Activated CD4-positive, alpha-beta T cell treated with anti-CD3 and anti-CD28 coated beads for 48 hours (primary cell): Measurements from ENCODE around the gene HIP1R.
A peak's percentile ranks its signal among the peaks of the same experiment; 100 is the strongest.

Source experiments
- DNase-seq: peaks from one replicate; pipeline ENCODE4 v3.0.0-alpha.2; 2020

The HIP1R gene

DNA sequence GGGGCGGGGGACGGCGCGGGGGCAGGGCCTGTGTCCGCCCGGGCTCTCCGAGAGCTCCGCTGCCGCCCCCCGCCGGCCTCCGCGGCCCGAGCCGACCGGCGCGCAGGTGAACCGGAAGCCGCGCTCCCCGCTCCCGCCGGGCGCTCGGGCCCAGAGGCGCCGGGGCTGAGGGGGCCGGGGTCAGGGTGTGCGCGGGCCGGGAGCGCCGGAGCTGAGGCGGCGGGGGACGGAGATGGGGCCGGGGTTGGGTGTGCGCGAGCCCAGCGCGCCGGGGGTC lies 431 bp downstream of the HIP1R start:
- peak; percentile 29 for DNase-seq

DNA sequence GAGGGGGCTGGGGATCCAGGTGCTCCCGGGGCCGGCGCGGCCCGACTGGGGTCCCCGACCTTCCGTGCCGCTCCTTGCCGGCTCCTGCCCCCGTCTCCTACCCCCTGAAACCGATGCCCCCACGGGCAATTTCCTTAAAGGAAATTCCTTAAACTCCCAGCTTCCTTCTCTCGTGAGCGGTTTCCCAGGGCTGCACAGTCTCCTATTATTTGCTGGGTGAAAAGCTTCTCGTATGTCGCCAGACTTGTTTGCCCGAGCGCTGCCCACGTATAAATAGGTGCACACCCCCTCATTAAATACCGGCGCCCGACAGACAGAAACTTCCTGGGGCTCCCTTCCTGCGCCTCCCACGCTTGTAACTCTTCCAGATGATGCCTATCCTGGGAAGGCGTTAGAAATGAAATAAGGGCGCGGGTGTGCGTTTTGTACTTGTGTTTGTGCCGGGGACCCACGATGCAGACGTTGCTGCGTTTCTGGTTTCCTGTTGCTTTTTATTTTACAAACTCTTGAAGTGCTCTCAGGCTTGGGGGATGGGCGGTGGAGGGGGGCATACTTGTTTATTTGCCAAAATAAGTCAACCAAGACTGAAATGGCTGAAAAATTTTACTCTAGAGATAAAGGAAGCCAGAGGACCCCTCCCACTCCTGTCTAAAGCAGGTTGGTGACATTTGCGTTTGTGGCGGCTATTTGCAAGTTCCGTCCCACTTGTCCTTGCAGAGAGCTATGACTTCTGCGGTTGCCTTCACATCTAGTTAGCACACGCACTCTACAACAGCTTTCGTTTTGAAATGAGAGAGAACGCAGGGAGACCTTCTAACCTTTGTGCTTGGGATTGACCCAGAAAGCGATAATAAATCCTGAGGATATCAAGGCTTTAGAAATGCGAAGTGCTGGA lies 1.0 kb downstream of the HIP1R start:
- peak; percentile 62 for DNase-seq

DNA sequence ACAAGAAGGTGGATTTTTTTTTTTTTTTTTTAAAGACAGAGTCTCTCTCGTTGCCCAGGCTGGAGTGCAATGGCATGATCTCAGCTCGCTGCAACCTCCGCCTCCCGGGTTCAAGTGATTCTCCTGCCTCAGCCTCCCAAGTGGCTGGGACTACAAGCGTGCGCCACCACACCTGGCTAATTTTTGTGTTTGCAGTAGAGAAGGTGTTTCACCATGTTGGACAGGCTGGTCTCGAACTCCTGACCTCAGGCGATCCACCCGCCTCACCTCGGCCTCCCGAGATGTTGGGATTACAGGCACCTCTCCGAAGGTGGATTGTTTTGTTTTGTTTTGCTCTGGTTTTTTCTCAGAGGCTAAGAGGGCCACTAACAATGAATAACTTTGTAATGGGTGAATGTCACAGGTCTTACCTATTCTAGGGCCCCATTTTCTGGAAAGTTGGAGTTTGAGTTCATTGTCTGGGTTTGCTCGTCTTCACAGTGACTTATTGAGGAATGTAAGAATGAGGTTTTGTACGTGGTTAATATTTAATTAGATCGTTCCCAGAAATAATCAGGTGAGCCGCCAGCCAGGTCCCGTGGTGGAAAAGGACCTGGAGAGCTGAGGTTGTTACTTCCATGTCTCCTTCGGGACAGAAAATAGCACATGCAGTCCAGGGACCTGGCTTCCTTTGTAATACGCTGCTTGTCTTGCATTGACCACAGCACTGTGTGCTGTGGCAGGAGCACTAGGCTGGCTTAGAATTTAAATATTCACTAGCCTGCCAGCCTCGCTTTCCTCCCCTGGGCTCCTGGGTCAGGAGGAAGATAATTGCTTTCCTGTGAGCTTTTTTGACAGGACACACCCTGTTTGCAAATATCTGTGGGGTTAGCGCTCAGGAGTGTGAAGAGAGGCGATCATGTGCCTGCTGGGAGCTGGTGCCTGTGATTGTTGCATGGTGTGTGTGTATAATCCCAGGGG lies 2.3 kb downstream of the HIP1R start:
- no peak for DNase-seq

DNA sequence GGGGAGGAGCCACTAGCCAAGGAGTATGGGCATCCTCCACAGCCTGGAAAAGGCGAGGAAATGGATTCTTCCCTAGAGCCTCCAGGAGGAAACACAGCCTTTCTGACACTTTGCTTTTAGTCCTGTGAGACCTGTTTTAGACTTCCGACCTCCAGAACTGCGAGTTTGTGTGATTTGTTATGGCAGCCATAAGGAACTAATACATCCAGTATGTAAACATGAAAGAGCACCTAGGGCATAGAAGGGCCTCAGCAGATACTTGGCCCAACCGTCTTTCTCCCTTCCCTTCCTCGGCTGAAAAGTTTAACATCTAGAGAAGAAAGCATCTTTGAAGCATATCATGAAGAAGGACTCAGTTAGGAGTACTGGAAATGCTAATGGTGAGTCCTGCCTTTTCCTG lies 3.6 kb downstream of the HIP1R start:
- DNase-seq: no peak

DNA sequence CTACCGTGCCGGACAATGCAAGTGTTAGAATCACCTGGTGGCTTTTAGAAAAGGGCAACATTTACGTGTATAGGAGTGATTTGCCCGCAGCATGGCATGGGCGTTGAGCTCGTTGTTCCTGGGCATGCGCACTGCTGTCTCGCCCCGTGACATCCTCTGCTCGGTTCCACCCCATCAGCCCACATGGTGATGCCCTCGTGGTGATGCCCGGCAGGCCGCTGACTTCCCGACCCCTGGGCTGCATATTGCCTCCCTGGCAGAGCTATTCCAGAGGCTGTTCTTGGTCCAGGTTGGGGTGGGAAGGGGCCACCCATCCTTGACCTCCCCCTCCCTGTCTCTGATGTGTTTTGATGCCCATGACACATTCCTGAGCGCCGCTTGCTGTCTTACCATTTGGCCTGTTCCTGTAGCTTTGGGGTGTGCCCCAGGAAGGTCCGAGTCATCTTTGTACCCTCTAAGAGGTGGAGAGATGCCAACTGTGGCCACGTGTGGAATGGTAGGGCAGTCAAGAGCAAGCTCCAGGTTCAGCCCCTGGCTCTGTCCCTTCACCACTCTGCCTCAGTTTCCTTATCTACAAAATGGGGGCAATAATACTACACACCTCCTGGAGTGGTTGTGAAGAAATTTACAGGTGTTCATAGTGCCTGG lies 4.8 kb downstream of the HIP1R start:
- no peak for DNase-seq

DNA sequence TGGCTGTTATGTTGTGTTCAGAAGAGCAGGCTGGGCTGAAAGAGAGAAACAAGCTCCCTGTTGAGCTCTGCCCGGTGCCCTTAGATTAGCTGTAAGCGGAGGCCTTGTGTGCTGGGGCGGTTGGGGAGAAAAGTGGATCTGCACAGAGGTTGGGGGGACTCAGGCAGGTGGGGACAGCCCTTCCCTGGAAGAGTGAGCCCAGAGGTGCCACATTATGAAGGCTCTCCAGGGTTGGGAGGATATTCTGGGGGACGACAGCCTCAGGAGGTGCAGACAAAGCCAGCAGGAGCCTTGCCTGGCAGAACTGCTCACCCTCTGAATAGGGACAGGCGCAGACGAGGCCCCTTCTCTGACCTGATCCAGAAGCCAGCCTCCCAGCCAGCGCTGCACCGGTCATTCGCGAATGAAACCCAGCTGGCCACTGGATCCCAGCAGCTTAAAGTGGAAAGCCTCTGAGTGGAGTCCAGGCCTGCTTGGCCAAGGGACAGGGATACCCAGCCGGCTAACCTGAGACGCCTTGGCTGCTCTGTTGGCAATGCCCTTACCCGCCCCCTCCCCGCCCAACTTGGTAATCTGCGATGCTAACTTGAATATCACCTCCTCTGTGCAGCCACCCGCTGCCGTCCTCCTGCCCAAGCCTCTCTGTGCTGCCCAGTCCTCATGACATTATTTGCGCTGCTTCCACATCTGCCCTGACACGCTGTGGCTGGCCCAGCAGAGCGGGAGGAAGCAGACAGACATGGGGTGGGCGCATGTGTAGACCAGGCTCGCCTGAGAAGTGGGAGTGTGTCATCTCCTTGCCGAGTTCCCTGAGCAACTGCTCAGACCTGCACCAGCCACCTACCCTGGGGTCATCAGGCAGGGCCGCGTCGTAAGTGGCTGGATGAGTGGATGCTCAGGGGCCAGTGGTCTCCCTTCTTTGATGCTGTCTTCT lies 5.6 kb downstream of the HIP1R start:
- no peak for DNase-seq

DNA sequence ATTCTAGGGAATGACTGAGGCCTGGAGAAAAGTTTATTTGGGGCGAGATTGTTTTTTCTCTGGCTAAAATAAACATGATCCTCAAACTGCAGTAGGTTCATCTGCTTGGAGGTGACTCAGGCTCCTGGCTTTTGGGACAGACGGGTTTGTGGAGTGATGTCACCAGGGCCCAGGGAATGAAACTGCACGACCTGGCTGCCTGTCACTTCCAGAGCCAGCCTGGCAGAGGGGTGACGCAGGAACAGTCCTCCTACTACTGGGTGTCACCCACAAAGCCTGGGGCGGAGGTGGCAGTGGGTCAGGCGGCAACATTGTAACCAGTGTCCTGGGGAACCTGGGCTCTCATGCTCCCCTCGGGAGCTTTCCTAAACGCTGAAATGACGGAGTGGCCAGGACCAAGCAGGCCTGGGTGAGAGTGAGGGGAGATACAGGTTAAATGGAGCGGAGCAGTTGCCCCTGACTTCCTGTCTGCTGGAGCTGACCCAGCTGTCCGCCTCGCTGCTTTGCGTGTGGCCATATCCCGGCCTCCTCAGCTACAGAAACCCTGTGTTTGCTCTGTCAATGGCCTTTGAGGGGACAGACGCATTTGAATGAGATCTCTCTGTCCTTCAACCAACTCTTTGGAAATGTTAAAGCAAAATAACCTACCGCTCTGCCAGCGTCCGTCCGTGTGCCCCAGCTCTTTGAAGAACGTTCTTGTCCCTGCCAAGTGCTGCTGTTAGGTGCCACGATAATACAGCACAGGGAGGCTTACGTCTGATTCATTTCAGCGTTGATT lies 6.5 kb downstream of the HIP1R start:
- DNase-seq: no peak

DNA sequence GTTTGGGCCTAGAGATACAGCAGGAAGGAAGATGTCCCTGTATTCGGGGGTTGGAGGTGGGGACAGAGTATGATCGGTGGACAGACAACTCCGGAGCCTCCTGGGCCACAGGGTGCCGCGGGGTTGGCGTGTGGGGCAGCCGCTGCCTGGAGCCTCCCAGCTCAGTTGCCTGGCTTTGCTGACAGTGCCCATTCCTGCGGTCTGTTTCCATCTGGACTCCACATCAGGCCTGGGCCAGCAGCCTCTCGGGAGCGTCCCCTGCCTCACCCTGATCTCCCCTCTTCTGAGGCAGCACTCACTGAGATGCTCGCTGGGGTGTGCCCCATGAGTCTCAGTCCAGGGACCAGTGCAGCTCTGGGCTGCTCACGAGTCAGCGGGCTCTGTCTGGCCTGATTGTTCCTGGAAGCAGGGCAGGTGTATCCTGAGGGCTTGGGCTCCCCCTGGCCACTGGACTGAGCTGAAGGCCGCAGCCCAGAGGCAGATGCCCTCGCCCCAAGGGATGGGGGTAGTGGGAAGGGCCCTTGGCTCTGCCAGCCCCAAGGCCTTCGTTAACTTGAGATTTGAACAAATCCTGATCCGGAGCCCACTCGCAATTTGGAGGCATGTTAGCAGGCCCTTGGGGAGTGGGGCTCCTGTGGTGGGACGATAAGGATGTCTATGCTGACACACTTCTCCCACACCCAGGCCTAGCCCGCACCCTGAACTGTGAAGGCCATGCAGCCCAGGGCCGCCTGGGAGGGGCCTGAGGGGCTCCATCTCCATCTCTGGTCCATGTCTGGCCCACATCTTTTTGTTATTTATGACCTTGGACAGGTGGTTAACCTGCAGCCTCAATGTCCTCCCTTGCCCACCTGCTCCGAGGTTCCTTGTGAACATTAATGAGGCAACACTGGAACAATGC lies 7.5 kb downstream of the HIP1R start:
- no peak for DNase-seq

DNA sequence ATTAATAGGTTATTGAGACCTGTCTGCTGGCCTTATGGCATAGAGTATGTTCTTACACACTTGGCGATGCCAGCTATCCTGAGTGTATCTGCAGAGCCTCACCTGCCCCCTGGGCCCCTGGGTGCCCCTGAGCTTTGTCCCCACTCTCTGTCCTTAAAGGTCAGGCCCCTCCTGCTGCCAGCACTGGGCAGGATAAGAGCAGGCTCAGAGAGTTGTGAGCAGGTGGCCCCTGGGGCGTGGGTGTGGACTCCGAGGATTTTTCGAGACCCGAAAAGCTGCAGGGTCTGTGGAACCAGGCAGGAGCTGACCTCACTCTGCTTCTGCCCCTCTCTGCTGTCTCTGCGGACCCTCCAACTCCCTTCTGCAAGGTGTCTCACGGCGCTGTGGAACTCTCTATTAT lies 8.2 kb downstream of the HIP1R start:
- no peak for DNase-seq

DNA sequence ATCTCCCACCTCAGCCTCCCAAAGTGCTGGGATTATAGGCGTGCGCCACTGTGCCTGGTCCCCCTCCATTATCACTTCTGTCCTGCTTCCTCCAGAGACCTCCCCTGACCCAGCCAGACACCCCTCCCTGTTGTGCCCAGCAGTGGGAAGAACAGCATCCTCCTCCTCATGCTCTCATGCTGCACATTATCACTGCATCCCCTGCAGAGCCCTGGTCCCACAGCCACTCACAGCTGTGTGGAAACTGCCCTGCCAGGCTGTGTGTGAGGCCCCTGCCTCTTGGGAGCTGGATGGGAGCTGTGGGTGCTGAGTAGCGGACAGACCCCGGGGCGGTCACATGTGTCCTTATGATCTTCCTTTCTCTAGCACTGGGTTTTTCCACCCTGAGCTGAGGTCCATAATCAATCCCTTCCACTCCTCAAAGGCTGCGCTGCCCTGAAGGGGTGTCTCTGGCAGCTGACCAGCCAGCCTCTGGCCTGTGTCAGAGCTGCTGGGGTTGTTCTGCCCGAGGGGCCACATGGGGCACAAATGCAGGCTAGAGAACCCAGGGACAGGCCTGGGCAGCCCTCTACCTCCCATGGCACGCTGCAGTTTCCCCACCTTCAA lies 9.2 kb downstream of the HIP1R start:
- DNase-seq: no peak

DNA sequence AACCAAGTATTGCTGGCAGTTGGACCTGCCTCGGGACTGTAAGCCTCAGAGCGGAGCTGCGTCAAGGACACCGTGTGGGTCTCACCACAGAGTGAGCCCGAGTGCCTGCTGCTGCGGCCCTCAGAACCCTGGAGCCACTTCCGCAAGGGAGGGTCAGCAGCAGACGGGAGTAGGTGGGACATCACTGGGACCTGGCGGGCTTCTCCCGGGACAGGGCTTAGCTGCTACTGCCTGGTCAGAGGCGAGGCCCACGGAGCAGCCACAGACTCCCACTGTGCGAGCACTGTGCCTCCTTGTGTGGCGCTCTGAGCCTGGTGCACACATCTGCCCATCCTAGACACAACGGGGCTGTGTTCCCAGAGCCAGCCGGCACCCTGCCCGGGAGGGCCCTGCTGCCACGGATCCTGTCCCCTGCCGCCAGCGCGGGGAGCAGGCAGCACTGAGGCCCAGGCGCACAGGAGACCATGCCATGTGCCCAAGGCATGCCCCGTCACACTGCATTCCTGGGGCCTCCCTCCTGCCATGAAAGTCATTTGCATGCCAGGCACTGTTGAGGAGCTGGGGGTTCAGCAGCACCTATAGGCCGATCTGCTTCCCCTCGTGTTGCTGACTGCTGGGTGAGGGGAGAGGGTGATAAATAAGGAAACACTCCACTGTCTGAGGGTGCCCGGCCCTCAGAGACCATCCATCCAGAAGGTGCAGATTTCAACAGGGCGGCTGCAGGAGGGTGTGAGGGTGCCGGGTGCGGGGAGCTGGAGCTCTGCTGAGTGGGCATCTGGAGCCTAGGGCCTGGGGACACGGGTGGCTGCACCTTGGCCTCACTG lies 10.0 kb downstream of the HIP1R start:
- DNase-seq: no peak

DNA sequence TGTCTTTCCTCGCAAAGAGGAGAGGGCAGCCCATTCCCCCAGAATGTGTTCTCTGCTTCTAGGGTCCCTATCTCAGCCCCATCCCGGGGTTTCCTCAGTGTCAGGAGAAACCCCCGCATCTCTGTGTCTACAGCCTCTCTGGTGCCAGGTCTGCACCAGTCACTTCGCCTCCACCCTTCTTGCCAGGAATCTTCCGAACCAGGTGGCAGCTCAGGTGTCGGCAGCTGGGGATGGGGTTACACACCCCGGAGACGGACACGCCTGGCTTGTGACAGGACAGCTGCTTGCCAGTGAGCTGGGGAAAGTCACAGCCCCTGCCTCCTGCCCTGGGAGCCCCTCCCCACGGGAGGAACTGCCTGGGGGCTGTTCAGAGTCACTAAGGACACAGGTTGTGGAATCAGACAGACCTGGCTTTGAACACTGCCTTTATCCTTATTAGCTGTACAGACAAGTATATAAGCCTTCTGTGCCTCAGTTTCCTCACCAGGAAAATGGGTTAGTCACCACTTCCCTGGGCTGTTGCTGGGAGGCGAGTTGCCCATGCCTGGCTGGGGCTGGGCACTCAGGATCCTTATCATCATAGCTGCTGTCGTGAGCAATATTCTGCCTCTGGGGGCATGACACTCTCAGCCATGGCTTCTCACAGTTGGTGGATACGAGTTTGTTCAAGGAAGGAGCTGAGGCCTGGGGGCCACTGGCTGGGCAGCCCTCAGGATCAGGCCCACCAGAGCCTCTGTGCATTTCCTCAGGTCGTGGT lies 10.8 kb downstream of the HIP1R start:
- no peak for DNase-seq

DNA sequence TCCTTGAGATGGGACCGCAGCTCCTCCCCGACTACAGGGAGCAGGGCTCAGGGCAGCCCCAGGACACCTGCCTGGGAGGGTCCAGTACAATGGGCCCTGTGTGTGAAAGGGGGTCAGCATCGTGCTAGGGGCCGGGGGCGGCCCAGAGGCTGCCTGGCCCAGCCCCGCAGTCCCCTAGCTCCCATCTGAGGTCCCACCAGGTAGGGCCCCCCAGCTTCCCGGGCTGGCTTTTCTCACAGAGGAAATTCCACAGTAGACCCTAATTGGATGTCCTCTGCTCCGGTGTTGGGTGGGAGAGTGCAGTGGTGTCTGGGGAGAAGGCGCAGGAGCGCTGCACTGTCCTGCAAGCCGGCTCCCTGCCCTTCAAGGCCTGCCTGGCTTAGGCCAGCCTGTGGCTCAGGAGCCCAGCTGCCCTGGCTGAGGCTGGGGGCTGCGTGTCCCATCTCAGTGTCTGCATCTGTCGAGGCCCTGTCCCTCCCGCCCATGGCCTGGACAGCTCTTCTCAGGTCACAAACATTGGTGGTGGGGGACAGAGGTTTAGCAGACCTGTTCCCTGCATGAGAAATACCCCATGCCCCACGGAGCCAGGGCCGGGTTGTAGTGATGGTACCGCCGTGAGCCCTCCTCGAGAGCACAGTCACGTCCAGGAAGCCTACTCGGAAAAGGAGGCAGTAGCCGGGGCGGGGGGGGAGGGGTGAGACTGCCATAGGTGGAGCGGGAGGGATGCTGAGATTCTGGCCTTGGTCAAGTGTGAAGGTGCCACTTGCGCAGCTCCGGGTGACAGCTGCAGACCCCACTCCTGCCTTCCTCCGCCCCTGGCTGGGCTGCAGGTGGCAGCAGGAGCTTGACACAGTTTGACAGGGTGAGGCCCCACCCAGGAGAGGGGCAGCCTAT lies 11.6 kb downstream of the HIP1R start:
- no peak for DNase-seq

DNA sequence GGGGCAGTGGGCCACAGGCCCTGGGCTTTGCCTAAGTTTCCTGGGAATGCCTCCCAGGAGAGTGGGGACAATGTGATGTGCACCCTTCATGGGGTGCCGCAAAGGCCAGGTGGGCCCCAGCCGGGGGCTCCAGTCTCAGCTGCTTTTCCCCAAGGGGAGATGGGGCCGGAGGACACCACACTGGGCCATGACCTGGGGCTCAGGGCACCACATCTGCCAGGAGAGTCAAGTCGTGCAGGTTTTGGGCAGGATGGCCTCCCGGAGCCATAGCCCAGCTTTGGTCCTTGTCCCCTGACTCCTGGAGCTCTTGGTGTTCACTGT lies 12.2 kb downstream of the HIP1R start:
- DNase-seq: no peak

DNA sequence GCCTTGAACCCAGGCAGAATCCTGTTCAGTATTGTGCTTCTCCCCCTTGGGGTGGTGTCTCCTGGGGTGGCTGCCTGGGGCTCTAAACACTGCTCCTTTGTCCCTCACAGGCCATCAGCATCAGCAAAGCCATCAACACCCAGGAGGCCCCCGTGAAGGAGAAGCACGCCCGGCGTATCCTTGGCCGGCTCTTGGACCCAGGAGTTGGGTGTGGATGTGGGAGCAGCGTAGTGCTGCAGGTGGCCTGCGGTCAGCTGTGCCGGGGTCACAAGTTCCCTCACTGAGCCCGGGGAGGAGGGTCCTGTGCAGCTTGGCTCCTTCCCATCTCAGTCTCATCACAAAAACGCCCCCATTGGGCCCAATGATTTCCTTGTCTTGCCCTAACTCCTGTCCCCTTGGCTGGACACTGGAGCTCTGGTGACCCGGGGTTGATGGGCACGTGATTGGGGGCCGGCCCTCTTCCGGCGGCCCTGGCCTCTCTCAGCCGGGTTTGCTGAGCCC lies 12.7 kb downstream of the HIP1R start:
- DNase-seq: no peak

DNA sequence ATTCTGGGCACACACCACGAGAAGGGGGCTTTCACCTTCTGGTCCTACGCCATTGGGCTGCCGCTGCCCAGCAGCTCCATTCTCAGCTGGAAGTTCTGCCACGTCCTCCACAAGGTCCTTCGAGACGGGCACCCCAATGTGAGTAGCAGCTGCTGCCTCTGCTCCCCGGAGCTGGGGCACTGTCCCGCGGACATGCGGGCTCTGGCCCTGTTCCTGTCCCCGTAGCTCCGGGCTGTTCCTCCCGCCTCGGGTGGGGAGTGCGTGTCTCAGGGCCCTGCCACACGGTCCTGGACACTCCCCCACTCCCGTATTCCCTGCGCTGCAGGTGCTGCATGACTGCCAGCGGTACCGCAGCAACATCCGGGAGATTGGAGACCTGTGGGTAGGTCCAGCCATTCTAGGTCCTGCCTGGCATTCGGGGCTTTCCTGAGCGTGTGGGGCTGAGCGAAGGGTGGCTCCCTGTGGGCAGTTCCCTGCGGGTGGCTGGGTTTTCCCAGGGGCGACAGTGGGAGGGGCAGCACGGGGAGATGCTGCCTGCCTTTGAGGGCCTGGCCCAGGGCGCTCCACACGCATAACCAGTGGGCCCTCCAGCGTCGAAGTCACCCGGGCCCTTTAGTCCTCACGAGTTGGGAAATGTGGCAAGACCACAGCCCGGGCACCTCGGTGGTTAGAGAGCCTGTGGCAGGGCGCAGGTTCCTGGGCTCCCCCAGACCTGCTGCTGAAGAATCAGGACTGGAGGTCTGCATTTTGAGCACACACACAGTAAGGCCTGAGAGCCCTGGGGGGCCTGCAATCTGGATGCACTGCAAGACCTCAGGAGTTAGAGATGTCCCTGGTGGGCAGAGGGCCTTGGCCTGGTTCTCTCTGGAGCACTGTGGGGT lies 13.5 kb downstream of the HIP1R start:
- DNase-seq: no peak
